Measurements from ENCODE around the gene TENT4B.
A peak's percentile ranks its signal among the peaks of the same experiment; 100 is the strongest.
"Not testable (repeated sequence)": the region's sequence is repeated elsewhere in the genome, so short reads cannot be mapped to it uniquely, and the experiment has no call there.

TENT4B gene

DNA sequence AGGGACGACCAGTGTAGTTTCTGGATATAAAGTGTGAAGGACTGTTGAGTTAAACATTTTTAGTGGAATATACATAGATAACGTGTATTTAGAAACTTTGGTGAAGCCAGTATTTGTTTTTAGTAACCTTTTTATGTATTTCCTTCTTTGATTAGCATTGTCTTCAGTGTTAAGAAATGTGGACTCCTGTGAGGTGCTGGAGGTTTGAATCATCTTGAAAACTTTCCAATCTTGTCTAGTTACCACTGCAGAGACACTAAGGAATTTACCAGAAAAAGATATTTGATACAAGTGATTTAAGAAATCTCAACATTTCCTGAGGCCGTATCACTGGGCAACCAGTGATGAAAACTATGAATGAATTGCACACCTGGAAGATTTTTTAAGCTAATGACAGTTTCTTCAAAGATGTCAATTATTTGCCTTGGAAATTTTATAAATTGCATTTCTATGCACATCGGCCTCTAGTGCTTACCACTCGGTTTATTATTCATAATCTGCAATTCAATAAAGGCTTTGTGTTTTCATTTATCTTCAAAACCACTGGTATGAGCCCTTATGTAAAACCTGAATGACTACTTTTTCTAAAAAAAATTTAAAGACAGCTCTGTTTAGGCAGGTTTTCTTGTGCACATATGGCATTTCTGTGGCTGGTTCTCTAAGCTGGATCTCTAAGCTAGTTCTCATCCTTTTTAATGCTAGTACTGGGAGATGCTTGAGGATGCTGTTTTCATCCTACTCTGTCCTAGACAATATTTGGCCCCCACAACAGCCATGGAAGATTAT, 81.9 kb downstream of the TENT4B start:
- no peak for DNase-seq (ENCODE audit: low spot score)

DNA sequence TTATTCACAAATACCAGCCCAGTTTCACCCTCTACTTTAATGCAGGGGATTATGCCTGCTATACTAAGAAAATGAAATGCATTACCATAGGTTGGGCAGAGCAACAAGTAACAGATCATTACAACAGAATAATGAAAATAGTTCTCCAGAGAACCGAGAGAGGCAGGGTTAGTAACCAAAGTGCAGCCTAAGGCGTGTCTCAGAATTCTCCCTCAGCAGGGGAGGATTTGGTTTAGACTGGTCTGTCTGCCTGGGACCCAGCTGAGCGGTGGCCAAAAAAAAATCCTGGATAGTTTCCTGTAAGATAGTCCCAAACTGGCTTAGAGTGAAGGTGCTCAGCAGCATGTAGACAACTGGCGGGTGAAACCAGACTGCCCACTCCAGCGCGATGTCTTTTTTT, 82.5 kb downstream of the TENT4B start:
- DNase-seq (ENCODE audit: low spot score) = no peak

DNA sequence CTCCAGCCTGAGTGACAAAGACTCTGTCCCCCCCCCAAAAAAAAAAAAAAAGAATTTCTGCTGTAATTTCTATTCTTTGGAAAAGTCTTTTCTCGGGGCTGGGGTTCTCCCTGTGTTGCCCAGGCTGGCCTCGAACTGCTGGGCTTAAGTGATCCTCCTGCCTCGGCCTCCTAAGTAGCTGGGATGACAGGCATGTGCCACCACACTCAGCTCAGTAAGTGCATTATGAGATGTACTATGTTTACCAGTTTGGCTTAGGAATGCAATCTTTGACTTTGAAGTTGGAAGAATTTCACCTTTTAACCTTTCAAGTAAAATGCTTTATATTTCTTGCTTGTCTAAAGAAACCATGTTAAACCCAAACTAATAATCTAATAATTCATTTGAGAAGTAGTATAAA, 85.2 kb downstream of the TENT4B start:
- no peak for DNase-seq (ENCODE audit: low spot score)

DNA sequence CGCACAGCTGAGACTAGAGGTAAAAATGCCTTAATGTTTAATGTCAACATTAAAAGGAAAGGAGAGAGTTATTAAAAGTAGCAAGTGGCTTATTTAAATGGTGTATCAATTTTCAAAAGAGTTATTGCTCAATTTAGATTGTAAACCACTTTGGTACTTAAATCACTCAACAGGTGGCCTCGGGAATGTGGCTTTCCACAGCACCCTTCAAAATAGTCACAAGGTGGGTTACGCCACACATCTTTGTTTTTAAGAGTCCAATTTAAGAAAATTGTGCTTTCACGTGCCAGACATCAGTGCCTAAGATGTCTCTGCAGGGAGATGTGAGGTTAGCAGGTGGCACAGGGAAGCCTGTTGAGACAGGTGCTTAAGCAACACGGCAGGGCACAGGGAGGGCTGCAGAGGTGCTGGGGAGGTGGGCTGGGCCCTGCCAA, 85.8 kb downstream of the TENT4B start:
- no peak for DNase-seq (ENCODE audit: low spot score)

DNA sequence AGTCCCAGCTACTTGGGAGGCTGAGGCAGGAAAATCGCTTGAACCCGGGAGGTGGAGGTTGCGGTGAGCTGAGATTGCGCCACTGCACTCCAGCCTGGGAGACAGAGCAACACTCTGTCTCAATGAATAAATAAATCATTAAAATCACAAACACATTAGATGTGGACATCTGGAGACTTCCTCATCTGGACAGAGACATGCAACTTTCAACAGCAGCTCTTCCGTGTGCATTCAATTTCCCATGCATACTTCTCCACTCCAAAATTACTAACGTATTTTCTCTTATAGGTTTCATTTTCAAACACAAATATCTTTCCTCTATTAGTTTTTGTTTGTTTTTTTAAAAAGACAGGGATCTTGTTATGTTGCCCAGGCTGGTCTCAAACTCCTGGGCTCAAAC, 89.9 kb downstream of the TENT4B start:
- DNase-seq (ENCODE audit: low spot score) = not testable (repeated sequence)

DNA sequence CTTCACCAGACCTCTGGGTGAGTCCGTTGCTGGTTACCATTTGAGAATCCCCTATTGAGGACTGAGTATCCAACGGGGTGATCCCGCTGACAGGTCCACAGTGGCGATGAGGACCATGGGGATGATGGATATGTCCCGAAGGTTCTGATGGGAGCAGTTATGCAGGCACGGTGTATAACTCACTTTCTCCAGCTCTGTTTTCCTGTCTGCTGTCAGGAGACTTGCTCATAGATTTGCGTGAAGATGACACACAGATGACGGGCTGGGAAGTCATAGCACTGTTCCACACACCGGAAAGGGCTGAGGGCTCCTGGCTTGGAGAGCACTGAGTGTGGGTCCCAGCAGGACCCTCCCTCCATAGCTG, 91.0 kb downstream of the TENT4B start:
- no peak for DNase-seq (ENCODE audit: low spot score)

DNA sequence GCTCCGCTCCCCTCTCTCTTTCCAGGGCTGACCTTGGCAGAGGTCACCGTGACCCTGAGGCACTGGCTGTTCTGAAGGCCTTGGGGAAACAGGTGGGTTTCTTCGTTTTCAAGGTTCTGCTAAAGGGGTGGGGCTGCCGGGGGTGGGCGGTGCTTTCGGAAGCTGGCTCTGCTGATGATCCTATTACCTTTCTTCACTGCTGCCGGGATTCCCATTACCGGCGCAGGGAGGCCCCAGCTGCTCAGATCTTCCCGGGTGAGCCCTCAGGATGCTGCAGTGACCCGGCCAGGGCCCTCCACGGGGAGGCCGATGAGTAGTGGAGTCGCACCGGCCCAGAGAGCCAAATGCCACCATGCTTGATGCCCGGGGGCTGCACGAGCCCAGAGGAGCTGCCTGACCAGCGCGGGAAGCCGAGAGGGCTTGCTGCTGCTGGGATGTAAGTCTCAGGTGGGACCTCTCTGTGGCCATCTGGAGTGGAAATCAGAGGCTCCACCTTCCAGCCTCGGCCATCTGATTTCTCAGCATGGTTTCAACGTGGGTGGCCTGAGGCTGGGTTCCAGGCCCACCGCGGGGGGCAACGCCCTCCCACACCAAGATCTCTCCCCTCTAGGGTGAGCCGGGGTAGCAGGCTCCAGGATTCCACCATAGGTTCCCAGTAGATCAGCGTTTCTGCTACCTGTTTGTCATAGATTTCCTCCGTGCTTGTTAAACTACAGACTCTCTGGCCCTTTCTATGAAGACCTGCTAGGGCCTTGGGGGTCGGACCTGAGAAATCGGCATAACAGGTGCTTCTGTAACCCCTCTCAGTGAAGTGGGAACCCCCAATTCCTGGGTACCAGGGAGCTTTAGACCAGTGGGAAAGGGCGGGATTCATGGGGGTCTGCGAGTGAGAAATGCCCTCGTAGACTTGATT, 91.7 kb downstream of the TENT4B start:
- no peak for DNase-seq (ENCODE audit: low spot score)

DNA sequence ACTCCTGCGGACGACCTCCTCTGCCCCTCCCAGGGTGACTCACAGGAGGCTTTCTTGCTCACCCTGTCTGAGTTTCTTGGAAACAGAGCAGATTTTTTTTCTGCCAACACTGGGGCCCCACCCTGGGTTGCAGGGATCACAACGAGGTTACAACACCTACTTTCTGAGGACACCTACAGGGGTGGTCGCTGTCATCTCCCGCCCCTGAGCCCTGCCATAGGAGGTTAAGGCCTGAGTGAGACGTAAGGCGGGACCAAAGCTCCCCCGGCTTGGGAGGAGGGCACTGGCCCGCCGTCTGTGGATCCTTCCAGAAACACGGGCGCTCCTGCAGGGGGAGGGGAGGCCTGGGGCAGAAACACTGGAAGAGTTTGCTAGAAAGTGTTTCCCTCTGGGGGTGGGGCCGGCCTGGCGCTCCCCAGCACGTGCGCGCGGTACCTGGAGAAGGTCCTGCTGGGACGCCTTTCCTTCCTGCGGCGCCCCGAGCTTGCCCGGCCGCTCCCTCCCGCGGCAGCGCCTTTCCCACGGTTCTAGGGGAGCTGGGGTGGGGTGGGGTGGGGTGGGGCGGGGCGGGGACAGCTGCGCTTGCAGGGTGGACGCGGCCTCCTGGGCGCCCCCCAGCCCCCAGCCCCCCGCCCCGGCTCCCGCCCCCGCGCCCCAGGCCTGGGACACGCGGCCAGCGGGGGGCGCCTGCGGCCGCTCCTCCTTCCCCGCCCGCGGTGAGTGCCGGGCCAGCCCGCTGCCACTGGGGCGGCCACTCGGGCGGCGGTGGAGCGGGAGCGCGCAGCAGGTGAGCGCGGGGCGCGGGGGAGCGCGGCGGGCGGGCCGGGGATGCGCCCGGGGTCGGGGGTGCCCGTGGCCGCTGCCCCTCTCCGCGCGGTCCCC, 92.6 kb downstream of the TENT4B start:
- DNase-seq (ENCODE audit: low spot score) = peak; percentile 88

DNA sequence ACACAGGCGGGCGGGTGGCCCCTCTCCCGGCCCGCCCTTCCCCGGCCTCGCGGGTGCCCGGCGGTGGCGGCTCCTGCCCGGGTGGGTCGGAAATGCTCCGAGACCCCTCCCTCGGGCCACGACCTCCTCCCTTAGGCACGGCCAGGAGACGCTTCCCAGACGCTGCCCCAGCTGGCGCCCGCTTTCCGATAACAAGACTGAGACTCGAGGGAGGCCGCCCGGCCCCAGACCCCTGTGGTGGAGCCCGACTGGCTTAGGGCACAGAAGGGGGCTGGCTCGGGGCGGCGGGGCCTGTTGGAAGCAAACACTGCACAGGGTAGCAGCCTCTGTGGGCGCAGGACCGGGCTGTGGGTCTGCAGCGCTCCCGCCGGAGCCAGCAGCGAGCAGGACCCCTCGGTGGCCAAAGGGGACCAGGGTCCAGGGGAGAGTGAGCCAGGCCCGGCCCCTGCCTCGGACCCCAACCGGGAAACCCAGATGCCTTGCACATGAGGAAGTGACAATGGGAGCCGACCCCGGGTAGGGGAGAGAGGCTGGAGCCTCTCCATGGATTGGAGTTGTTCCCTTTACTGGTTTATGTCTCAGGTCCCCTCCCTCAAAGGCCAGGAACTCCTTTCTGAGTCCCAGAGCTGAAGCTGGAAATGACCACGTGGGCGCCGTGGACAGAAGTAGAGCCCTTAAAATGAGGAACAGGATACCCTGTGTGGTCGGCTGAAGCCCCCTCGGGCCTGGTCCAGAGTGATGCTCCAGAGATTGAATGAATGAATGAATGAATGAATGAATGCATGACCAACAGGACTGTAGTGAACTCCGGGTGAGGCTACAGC, 93.4 kb downstream of the TENT4B start:
- DNase-seq (ENCODE audit: low spot score) = no peak

DNA sequence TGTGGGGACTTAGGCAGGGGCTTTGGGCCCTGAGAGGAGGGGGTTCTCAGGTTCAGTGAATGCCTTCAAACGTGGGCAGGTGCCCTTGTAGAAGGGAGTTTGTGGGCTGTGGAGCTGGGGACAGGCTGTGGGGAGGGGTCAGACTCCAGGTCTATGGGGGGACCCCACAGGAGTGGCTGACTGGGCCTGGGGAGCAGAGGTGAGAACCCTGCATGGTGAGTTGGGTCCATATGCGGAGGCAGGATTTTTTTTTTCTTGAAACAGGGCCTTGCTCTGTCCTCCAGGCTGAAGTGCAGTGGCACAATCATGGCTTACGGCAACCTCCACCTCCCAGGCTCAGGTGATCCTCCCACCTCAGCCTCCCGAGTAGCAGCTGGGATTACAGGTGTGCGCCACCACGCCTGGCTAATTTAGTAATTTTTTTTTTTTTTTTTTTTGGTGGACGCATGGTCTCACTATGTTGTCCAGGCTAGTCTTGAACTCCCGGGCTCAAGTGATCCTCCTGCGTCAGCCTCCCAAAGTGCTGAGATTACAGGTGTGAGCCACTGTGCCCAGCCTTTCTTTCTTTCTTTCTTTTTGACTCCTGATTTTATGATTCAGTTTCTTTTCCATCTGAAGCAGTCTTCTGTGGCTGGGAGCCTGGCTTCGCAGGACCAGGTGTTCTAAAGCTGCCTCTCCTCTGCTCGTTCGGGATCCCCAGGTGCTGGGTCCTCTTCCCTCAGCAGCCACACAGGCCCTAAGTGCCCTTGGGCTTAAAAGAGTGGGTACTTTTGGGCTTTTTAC, 94.2 kb downstream of the TENT4B start:
- no peak for DNase-seq (ENCODE audit: low spot score)

DNA sequence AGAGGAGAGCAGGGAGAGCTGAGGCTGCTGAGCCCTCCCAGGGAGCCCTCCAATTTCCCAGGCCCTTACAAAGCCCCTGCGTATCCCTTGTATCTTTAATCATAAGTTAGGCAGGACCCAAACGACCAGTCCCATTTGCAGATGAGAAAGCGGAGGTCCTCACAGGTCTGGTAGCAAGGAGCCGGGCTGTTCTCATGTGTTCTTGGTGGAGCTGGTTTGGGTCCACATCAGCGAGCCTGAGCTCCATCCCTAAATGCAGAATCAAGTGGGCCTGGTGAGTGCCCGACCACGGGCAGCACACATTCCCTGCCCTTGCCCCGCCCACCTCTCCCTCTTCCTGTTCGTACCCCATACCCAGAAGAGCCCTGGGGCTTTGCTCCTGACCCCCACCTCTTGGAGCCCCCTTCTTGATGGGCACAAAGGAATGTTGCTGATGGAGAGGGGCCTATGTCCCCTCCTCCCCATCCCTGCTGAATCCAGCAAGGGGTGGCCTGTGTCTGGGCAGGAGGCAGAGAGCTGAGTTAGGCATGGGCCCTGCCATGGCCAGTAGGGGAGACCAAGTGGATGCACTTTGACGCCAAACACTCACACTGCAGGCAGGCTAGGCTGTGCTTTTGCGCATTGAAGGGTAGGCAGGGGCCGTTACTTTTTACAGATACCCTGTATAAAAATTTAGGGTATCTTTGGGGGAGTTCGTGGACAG, 95.0 kb downstream of the TENT4B start:
- no peak for DNase-seq (ENCODE audit: low spot score)

DNA sequence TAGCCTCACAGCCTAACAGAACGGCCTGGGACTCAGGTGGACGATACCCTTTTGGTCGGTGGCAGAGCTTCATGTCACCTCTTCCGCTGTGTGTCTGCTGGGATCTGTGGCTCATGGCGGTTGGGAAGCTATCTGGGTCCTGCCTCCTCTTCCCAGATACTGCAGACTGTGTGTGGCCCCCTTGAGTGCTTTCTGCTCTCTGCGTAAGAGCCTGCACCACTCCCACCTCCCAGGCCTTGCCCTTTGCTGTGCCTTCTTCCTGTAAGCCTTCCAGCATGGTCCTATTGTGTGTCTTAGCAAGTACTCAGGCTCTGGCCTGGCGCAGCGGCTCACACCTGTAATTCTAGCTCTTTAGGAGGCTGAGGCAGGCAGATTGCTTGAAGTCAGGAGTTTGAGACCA, 95.7 kb downstream of the TENT4B start:
- no peak for DNase-seq (ENCODE audit: low spot score)

DNA sequence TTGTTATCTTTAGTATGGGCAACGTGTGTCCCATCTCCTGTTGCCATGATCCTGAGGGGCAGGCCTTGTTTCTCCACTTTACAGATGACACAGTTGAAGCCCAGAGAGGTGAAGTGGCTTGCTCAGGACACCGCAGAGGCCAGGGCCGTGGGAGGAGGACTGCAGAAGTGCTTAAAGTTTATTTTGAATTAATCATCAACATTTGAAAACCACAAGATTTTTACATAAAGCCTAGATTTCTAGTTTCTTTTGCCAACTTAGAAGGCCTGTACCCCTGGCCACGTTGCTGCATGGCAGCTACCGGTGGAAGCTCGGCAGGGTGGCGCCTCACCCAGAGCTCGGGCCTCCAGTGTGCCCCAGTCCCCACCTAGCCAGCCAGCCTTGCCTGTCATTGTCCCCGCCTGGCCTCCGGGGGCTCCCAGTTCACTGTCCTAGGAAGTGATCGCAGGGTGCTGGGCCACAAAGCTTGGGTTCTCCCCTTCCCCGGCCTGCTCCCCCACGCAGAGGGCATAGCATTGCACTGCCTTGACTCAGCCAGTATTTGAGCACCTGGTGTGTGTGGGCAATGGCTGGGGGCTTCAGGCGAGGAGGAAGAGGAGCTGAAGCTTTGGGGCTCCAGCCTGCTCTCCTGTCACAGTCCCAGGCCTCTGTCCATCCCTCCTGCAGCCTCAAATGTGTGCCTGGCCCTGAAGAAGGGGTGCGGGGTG, 98.4 kb downstream of the TENT4B start:
- no peak for DNase-seq (ENCODE audit: low spot score)

DNA sequence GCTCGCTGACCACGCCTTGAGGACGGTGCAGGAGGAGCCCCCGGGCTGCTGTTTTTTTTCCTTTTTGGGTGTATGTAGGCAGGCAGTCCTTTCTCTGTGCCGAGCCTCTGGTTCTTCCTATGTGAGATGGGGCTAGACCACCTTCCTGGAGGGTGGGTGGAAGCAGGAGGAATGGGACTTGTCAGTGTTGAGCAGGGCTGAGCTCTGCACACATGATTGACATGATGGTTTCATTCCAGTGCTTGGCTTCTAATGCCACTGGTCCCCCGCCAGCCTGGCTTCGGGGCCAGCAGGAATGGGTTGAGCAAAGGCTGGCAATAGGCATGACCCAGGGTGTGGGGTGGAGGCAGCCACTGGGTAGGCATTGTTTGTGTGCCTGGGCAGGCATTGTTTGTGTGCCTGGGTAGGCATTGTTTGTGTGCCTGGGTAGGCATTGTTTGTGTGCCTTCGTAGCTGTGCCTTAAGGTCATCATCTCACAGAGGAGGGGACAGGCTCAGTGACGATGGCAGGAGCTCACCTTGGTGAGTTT, 99.0 kb downstream of the TENT4B start:
- DNase-seq (ENCODE audit: low spot score) = no peak

DNA sequence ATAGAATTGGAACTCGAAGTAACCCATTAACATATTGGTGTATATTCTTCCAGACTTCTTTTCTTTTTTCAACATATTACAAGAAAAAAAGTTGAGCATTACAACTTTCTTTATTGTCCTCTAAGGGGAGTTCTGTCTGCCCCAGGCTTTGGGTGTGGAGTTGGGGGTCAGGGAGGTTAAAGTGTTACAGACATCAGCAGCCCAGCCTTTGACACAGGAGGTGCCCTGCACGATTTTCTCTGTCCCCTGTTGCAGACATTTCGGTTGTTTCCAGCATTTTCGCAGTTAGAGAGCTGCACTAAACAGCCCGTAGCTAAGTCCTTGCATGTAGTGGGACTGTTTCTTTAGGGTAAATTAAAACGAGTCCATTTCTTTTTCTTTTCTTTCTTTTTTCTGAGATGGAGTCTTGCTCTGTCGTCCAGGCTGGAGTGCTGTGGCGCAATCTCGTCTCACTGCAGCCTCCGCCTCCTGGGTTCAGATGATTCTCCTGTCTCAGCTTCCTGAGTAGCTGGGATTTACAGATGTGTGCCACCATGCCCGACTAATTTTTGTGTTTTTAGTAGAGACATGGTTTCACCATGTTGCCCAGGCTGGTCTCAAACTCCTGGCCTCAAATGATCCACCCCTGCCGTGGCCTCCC, 99.9 kb downstream of the TENT4B start:
- DNase-seq (ENCODE audit: low spot score) = no peak

DNA sequence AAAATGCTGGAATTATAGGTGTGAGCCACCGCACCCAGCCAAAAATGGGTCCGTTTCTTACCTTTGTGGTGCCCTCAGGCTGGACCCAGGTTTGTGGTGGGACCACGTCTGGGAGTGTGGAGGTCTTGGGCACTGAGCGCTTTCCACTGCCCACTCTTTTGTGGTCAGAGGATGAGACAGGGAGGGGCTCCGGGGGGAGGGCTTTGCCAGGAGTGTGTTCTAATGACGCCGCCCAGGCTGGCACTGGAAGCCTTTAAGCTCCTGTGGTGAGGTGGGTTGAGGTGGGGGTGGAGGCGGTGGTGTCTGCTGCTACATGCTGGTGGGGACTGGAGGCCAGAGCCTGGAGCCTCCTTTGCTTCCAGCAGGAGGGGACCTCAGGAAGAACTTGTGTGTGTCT, 100.4 kb downstream of the TENT4B start:
- no peak for DNase-seq (ENCODE audit: low spot score)

DNA sequence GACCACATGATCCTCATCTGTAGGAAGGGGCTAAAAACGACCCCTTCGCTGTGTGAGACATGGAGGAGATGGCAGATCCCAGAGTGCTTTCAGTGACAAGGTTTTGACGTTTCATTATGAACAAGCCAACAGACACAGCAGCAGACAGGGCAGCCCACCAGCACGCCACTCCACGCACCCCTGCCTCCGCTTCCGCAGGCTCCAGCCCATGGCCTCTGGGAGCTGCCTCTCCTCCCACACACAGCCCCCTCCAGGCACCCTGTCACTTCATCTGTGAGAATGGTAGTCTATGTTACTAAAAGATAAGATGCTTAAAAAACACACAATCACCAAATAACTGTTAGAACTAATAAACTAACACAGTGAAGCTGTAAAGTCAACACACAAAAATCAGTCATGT, 101.0 kb downstream of the TENT4B start:
- DNase-seq (ENCODE audit: low spot score) = no peak

DNA sequence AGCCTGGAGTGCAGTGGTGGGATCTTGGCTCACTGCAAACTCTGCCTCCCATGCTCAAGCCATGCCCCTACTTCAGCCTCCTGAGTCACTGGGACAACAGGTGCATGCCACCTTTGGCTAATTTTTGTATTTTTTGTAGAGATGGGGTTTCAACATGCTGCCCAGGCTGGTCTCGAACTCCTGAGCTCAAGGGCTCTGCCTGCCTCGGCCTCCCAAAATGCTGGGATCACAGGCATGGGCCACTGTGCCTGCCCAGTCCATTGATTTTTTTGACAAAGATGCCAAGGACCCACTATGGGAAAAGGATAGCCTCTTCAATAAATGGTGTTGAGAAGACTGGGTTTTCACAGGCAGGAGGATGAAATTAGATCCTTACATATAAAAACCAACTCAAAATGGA, 102.4 kb downstream of the TENT4B start:
- no peak for DNase-seq (ENCODE audit: low spot score)

DNA sequence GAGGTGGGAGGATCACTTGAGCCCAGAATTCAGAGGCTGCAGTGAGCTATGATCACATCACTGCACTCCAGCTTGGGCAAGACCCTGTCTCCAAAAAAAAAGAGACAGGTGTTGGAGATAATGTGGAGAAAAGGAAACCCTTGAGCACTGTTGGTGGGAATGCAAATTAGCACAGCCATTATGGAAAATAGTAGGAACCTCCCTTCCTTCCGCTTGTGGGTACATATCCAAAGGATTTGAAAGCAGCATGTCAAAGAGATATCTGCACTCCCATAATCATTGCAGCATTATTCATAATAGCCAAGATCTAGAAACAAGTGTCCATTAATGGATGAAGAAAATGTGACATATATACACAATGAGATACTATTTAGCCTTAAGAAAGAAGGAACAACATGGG, 103.5 kb downstream of the TENT4B start:
- no peak for DNase-seq (ENCODE audit: low spot score)
